CD8-positive, alpha-beta memory T cell (primary cell): ENCODE data around the gene GRAMD4. TPM values are rescaled to one million over a fixed set of nuclear protein-coding genes. Genes with fewer than 3 reads are reported as not detected.

ENCODE experiments used
- CTCF ChIA-PET: fragments of 350-600 bp; sonication (Branson Sonifier 250); formaldehyde crosslinking; loops from one replicate; lab custom pipeline; 2021; ENCODE audit warnings: antibody characterized with exemption; lab: Charles Lee
- POLR2A ChIA-PET: fragments of 350-600 bp; sonication (Branson Sonifier 250); formaldehyde crosslinking; loops from one replicate; lab custom pipeline; 2021; ENCODE audit warnings: antibody characterized with exemption; lab: Charles Lee
- DNase-seq, 5 donors: peaks; one replicate each; pipeline versions ENCODE4 v3.0.0 to v3.0.0-alpha.2; 2020 to 2022; ENCODE audit warnings: mixed read lengths in 1 of 5
- H3K27ac ChIP-seq: one replicate; pipeline ENCODE4 v1.7.0; 2013; ENCODE audit warnings: low read depth, mild to moderate bottlenecking, low read length, moderate library complexity
- H3K27me3 ChIP-seq: 2 replicates; pipeline ENCODE4 v1.7.0; 2013; ENCODE audit warnings: low read length, mild to moderate bottlenecking; ENCODE audit not compliant: insufficient read depth, poor library complexity, severe bottlenecking
- H3K36me3 ChIP-seq: 2 replicates; pipeline ENCODE4 v1.7.0; 2013; ENCODE audit warnings: mild to moderate bottlenecking, low read length, moderate library complexity; ENCODE audit not compliant: insufficient read depth
- H3K4me1 ChIP-seq: 2 replicates; pipeline ENCODE4 v1.7.0; 2013; ENCODE audit warnings: mild to moderate bottlenecking, low read length, moderate library complexity; ENCODE audit not compliant: insufficient read depth
- H3K4me3 ChIP-seq: 2 replicates; pipeline ENCODE4 v1.7.0; 2013; ENCODE audit warnings: mild to moderate bottlenecking, low read length
- H3K9me3 ChIP-seq: 2 replicates; pipeline ENCODE4 v1.7.0; 2013; ENCODE audit warnings: mild to moderate bottlenecking, low read length
- H3K27ac Mint-ChIP-seq, 8 donors: one replicate each; pipeline ENCODE4 v1.8.0; 2020 to 2021; ENCODE audit warnings: mixed read lengths in 8 of 8, mild to moderate bottlenecking in 6 of 8, inconsistent platforms in 3 of 8, moderate library complexity in 3 of 8
- H3K27me3 Mint-ChIP-seq, 2 donors: one replicate each; pipeline ENCODE4 v1.8.0; 2020 to 2021; ENCODE audit warnings: mixed read lengths in 2 of 2, mild to moderate bottlenecking in 1 of 2, moderate library complexity in 1 of 2
- H3K36me3 Mint-ChIP-seq, 3 donors: one replicate each; pipeline ENCODE4 v1.8.0; 2020 to 2021; ENCODE audit warnings: mixed read lengths in 3 of 3, inconsistent platforms in 1 of 3, mild to moderate bottlenecking in 1 of 3
- H3K4me1 Mint-ChIP-seq, 3 donors: one replicate each; pipeline ENCODE4 v1.8.0; 2020 to 2021; ENCODE audit warnings: mixed read lengths in 3 of 3, inconsistent platforms in 1 of 3, mild to moderate bottlenecking in 1 of 3
- H3K4me3 Mint-ChIP-seq, 7 donors: one replicate each; pipeline ENCODE4 v1.8.0; 2020 to 2021; ENCODE audit warnings: mixed read lengths in 7 of 7, mild to moderate bottlenecking in 6 of 7, moderate library complexity in 4 of 7, inconsistent platforms in 2 of 7
- H3K9me3 Mint-ChIP-seq, 5 donors: one replicate each; pipeline ENCODE4 v1.8.0; 2020 to 2022; ENCODE audit warnings: mixed read lengths in 5 of 5, mild to moderate bottlenecking in 3 of 5, moderate library complexity in 2 of 5, inconsistent platforms in 1 of 5
- polyA plus RNA-seq: library from polyadenylated mRNA; unstranded; fragments of 300-500 nt; fragmentation: Illumina TruSeq; gene quantifications from one replicate; pipeline ENCODE4 v1.2.3, GENCODE V29; 2021
- total RNA-seq, 2 experiments: library from RNA; stranded (reverse); gene quantifications; one replicate each; pipeline ENCODE4 v1.2.3, GENCODE V29; 2021

GRAMD4 gene
- total and polyA plus RNA-seq, 3 experiments from 2014 or later: 7.6 to 33.0 (median 25.3) TPM

- Histone ChIP-seq H3K4me1 (peaks cover 25% of the 10 kb centered on the region), H3K27me3 (no peaks in the 10 kb centered on the region), H3K9me3 (no peaks in the 10 kb centered on the region), H3K27ac (no peak overlapping the region), H3K4me3 (no peak overlapping the region), H3K36me3 (no peaks in the 10 kb centered on the region)
- Mint-ChIP-seq H3K4me3 (peak overlapping the region in 1 of 7 donors; percentile 50), H3K27me3 (peaks cover 0 to 2% of the 10 kb centered on the region in 2 donors), H3K36me3 (peaks cover 0 to 2% (median 2%) of the 10 kb centered on the region in 3 donors), H3K27ac (peak overlapping the region in 1 of 8 donors; percentile 56), H3K4me1 (peaks cover 20 to 43% (median 26%) of the 10 kb centered on the region in 3 donors), H3K9me3 (no peaks in the 10 kb centered on the region)
- DNase-seq: no peak
- ChIA-PET CTCF (no interaction called here), POLR2A (no interaction called here)
These were observed 39.1 kb upstream of the GRAMD4 start for GRCh38 chr22:46580940-46581537.

- CTCF ChIA-PET: no interaction called here
- no peak overlapping the region for H3K27ac ChIP-seq
- Mint-ChIP-seq H3K27me3 (peaks cover 0 to 2% of the 10 kb centered on the region in 2 donors), H3K27ac (peak overlapping the region in 2 of 8 donors; percentile 41 to 56), H3K36me3 (peaks cover 0 to 2% (median 2%) of the 10 kb centered on the region in 3 donors), H3K4me3 (peak overlapping the region in 1 of 7 donors; percentile 50), H3K9me3 (no peaks in the 10 kb centered on the region), H3K4me1 (peaks cover 17 to 42% (median 25%) of the 10 kb centered on the region in 3 donors)
- POLR2A ChIA-PET: no interaction called here
- no peak overlapping the region for H3K4me3 ChIP-seq
- H3K4me1 ChIP-seq: peaks cover 21% of the 10 kb centered on the region
- no peaks in the 10 kb centered on the region for H3K9me3 ChIP-seq
- no peaks in the 10 kb centered on the region for H3K36me3 ChIP-seq
- no peak for DNase-seq
- no peaks in the 10 kb centered on the region for H3K27me3 ChIP-seq
These were observed 38.5 kb upstream of the GRAMD4 start for GRCh38 chr22:46581538-46582244.

GRCh38 chr22:46582281-46582933, 37.8 kb upstream of the GRAMD4 start:
- CTCF ChIA-PET: no interaction called here
- H3K9me3 Mint-ChIP-seq: no peaks in the 10 kb centered on the region

GRCh38 chr22:46583571-46583970, 36.6 kb upstream of the GRAMD4 start:
- no peaks in the 10 kb centered on the region for H3K9me3 Mint-ChIP-seq
- H3K4me3 Mint-ChIP-seq: no peak overlapping the region
- no peak overlapping the region for H3K27ac Mint-ChIP-seq
- Histone ChIP-seq H3K27me3 (no peaks in the 10 kb centered on the region), H3K27ac (no peak overlapping the region), H3K9me3 (no peaks in the 10 kb centered on the region), H3K36me3 (no peaks in the 10 kb centered on the region), H3K4me1 (peaks cover 26% of the 10 kb centered on the region), H3K4me3 (no peak overlapping the region)
- POLR2A ChIA-PET: no interaction called here
- H3K4me1 Mint-ChIP-seq: peaks cover 21 to 47% (median 29%) of the 10 kb centered on the region in 3 donors
- CTCF ChIA-PET: no interaction called here
- no peaks in the 10 kb centered on the region for H3K27me3 Mint-ChIP-seq
- H3K36me3 Mint-ChIP-seq: peaks cover 0 to 2% (median 0%) of the 10 kb centered on the region in 3 donors
- DNase-seq: no peak

More at GRCh38 chr22:46582281-46582933, 37.8 kb upstream of the GRAMD4 start:
- no peak for DNase-seq
- peak overlapping the region in 1 of 8 donors; percentile 35 for H3K27ac Mint-ChIP-seq
- POLR2A ChIA-PET: no interaction called here
- no peak overlapping the region for H3K4me3 Mint-ChIP-seq
- Histone ChIP-seq H3K27ac (no peak overlapping the region), H3K4me3 (no peak overlapping the region), H3K27me3 (no peaks in the 10 kb centered on the region), H3K36me3 (no peaks in the 10 kb centered on the region), H3K4me1 (peaks cover 27% of the 10 kb centered on the region), H3K9me3 (no peaks in the 10 kb centered on the region)
- peaks cover 24 to 49% (median 32%) of the 10 kb centered on the region in 3 donors for H3K4me1 Mint-ChIP-seq
- H3K36me3 Mint-ChIP-seq: peaks cover 0 to 2% (median 2%) of the 10 kb centered on the region in 3 donors
- H3K27me3 Mint-ChIP-seq: peaks cover 0 to 2% of the 10 kb centered on the region in 2 donors

- H3K27me3 ChIP-seq: no peaks in the 10 kb centered on the region
- peak overlapping the region in 1 of 7 donors; percentile 73 for H3K4me3 Mint-ChIP-seq
- H3K36me3 Mint-ChIP-seq: peaks cover 0 to 2% (median 0%) of the 10 kb centered on the region in 3 donors
- H3K27me3 Mint-ChIP-seq: no peaks in the 10 kb centered on the region
- H3K36me3 ChIP-seq: no peaks in the 10 kb centered on the region
- no peak overlapping the region for H3K27ac ChIP-seq
- peaks cover 16 to 39% (median 23%) of the 10 kb centered on the region in 3 donors for H3K4me1 Mint-ChIP-seq
- CTCF ChIA-PET: no interaction called here
- H3K9me3 Mint-ChIP-seq: no peaks in the 10 kb centered on the region
- H3K4me3 ChIP-seq: no peak overlapping the region
- H3K27ac Mint-ChIP-seq: no peak overlapping the region
- POLR2A ChIA-PET: no interaction called here
- H3K4me1 ChIP-seq: peaks cover 20% of the 10 kb centered on the region
- no peak for DNase-seq
- H3K9me3 ChIP-seq: no peaks in the 10 kb centered on the region
These were observed 35.9 kb upstream of the GRAMD4 start for GRCh38 chr22:46584081-46584921.

- no peaks in the 10 kb centered on the region for H3K36me3 ChIP-seq
- H3K4me3 ChIP-seq: no peak overlapping the region
- Mint-ChIP-seq H3K4me3 (no peak overlapping the region), H3K9me3 (no peaks in the 10 kb centered on the region), H3K36me3 (peaks cover 0 to 2% (median 0%) of the 10 kb centered on the region in 3 donors), H3K4me1 (peaks cover 11 to 32% (median 16%) of the 10 kb centered on the region in 3 donors), H3K27me3 (no peaks in the 10 kb centered on the region), H3K27ac (no peak overlapping the region)
- peaks cover 15% of the 10 kb centered on the region for H3K4me1 ChIP-seq
- H3K27me3 ChIP-seq: no peaks in the 10 kb centered on the region
- CTCF ChIA-PET: no interaction called here
- no peaks in the 10 kb centered on the region for H3K9me3 ChIP-seq
- POLR2A ChIA-PET: no interaction called here
- H3K27ac ChIP-seq: no peak overlapping the region
- DNase-seq: no peak
These were observed 34.7 kb upstream of the GRAMD4 start for GRCh38 chr22:46585340-46586122.

- CTCF ChIA-PET: no interaction called here
- DNase-seq: no peak
- Histone ChIP-seq H3K36me3 (no peaks in the 10 kb centered on the region), H3K4me3 (no peak overlapping the region), H3K27me3 (no peaks in the 10 kb centered on the region), H3K9me3 (no peaks in the 10 kb centered on the region), H3K4me1 (peaks cover 15% of the 10 kb centered on the region), H3K27ac (no peak overlapping the region)
- Mint-ChIP-seq H3K36me3 (peaks cover 0 to 2% (median 0%) of the 10 kb centered on the region in 3 donors), H3K27me3 (no peaks in the 10 kb centered on the region), H3K4me3 (no peak overlapping the region), H3K4me1 (peaks cover 11 to 32% (median 16%) of the 10 kb centered on the region in 3 donors), H3K9me3 (no peaks in the 10 kb centered on the region), H3K27ac (no peak overlapping the region)
- POLR2A ChIA-PET: no interaction called here
These were observed 34.1 kb upstream of the GRAMD4 start for GRCh38 chr22:46586123-46586519.
